ENCODE measurements around the gene EPS15.

Gene EPS15

DNA sequence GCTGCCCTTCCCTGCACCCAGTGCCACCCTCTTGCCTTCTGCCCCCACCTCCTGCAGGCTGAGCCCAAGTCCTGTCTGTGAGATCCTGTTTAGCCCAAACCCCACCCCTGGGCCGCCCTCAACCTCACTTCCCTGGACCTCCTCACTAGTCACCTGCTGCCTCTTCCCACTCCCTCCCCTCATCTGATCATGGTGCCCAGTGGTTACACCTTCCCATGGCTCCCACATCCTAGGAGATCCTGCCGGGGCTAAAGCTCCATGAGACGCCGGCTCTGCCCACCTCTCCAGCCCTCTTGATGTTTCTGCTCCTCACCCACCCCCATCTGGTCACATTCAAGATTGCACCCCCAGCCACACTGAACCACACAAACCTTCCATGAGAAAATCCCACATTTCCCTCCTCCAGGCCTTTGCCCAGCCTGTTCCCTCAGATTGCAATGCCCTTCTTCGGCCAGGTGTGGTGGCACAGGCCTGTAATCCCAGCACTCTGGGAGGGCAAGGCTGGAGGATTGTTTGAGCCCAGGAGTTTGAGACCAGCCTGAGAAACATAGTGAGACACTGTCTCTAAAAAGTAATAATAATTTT lies 205.7 kb downstream of the EPS15 start:
- H3K27ac ChIP-seq = no peak overlapping the region
- peaks cover 18% of the 10 kb centered on the region for H3K36me3 ChIP-seq
- H3K27me3 ChIP-seq (ENCODE audit: insufficient read depth, low read depth, severe bottlenecking) = no peaks in the 10 kb centered on the region
- H3K4me3 ChIP-seq (ENCODE audit: low read depth, low read length) = no peak overlapping the region
- TF ChIP-seq, protein P1, sequence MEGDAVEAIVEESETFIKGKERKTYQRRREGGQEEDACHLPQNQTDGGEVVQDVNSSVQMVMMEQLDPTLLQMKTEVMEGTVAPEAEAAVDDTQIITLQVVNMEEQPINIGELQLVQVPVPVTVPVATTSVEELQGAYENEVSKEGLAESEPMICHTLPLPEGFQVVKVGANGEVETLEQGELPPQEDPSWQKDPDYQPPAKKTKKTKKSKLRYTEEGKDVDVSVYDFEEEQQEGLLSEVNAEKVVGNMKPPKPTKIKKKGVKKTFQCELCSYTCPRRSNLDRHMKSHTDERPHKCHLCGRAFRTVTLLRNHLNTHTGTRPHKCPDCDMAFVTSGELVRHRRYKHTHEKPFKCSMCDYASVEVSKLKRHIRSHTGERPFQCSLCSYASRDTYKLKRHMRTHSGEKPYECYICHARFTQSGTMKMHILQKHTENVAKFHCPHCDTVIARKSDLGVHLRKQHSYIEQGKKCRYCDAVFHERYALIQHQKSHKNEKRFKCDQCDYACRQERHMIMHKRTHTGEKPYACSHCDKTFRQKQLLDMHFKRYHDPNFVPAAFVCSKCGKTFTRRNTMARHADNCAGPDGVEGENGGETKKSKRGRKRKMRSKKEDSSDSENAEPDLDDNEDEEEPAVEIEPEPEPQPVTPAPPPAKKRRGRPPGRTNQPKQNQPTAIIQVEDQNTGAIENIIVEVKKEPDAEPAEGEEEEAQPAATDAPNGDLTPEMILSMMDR (IDR thresholded peaks at IDR 0.05; ENCODE audit: low read depth, low read length) = peak; percentile 33; the same call in 1 of the 2 replicates
- DNase-seq = peak; percentile 52
- no peaks in the 10 kb centered on the region for H3K9me3 ChIP-seq (ENCODE audit: severe bottlenecking)

DNA sequence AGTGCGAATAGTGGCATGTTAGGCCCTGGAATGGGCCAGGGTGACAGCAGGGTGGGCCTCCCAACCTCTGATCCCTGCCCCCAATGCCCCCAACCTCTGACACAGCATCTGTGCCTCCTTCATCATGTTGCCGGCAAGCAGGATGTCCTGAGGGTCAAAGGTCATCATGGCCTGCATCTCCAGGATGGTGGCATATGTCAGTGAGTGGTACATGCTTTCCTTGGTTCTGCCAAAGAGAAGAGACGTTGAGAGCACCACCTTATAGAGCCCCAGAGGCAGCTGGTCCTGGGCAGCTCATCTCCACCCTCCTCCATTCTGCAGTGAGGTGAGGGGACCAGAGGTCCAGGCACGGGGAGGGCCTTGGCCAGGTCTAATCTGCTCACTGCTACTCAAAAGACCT lies 206.3 kb downstream of the EPS15 start:
- Histone ChIP-seq H3K36me3 (peaks cover 17% of the 10 kb centered on the region), H3K27me3 (ENCODE audit: insufficient read depth, low read depth, severe bottlenecking) (no peaks in the 10 kb centered on the region), H3K4me3 (ENCODE audit: low read depth, low read length) (no peak overlapping the region), H3K9me3 (ENCODE audit: severe bottlenecking) (no peaks in the 10 kb centered on the region), H3K27ac (no peak overlapping the region)
- no peak for DNase-seq
- TF ChIP-seq, protein P1 (IDR thresholded peaks at IDR 0.05; ENCODE audit: low read depth, low read length) = no peak

DNA sequence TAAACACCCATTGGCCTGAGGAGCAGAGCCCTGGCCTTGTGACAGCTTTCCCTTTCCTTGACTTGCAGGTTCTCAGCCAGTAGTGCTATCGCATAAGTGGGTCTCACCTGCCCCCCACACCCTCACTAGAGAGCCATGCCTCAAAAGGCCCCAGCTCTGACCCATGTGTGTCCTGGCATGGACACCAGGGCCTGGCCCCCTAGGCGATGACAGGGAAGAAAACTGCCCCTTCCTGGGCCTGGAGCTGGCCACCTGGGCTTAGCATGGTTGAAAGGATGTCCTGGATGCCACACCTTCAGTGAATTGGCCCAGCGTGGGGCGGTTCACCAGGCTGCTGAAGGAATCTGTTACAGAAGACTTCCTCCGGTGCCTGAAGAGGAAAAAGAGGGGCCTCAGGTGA lies 207.2 kb downstream of the EPS15 start:
- Histone ChIP-seq H3K9me3 (ENCODE audit: severe bottlenecking) (no peaks in the 10 kb centered on the region), H3K27ac (no peak overlapping the region), H3K27me3 (ENCODE audit: insufficient read depth, low read depth, severe bottlenecking) (no peaks in the 10 kb centered on the region), H3K4me3 (ENCODE audit: low read depth, low read length) (no peak overlapping the region), H3K36me3 (peaks cover 17% of the 10 kb centered on the region)
- no peak for DNase-seq
- TF ChIP-seq, protein P1 (IDR thresholded peaks at IDR 0.05; ENCODE audit: low read depth, low read length) = no peak

DNA sequence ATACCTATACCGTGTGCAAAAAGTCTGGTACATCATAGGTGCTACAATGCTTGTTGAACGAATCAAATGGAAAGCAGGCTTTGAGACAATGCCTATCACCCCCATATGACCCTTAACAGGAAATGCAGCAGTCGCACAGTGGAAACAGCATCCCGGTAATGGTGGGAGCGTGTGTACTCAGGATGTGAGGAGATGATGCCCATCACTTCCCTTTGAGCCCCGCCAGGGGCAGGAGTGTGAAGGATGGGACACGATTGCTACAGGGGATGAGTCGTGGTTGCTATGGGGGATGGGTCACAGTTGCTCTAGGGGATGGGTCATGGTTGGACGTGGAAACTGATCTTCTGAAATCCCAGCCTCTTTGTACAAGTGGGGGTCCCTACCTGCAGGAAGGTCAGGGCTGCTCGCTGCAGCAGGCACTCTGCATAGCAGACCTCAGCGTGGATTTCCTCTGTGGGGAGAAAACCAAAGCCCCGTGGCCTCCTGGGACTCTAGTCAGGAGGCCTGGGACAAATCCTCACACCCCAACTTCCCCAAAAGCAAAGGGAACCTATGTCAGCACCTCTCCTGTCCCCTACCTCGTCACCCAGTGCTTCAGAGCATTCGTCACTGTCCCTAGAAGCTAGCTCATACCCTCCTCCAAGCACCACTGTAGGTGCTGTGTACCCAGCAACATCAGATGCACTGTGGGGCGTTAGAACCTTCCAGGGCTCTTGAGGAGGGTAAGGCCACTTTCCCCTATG lies 208.0 kb downstream of the EPS15 start:
- H3K27ac ChIP-seq = no peak overlapping the region
- no peaks in the 10 kb centered on the region for H3K27me3 ChIP-seq (ENCODE audit: insufficient read depth, low read depth, severe bottlenecking)
- TF ChIP-seq, protein P1 (IDR thresholded peaks at IDR 0.05; ENCODE audit: low read depth, low read length) = no peak
- no peak overlapping the region for H3K4me3 ChIP-seq (ENCODE audit: low read depth, low read length)
- no peaks in the 10 kb centered on the region for H3K9me3 ChIP-seq (ENCODE audit: severe bottlenecking)
- peaks cover 17% of the 10 kb centered on the region for H3K36me3 ChIP-seq
- DNase-seq = no peak

DNA sequence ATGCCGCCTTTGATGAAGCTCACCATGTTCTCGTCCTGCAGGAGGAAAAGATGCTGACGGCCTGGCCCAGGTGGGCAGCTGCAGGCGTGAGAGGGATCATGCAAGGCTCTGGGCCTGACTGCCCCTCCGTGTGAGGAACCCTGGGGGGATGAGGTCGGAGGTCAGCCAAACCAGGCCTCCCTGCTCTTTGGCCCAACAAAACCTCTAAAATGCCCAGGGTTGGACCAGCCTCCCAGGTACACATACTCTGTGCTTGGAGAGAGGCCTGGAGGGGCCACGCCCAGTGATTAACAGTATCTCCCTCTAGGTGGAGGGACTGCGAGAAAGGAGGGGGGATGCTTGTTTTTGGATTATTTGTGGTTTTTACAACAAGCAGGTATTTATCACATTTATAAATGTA lies 209.8 kb downstream of the EPS15 start:
- Histone ChIP-seq H3K4me3 (ENCODE audit: low read depth, low read length) (no peak overlapping the region), H3K9me3 (ENCODE audit: severe bottlenecking) (no peaks in the 10 kb centered on the region), H3K27me3 (ENCODE audit: insufficient read depth, low read depth, severe bottlenecking) (no peaks in the 10 kb centered on the region), H3K36me3 (peaks cover 17% of the 10 kb centered on the region), H3K27ac (no peak overlapping the region)
- TF ChIP-seq, protein P1 (IDR thresholded peaks at IDR 0.05; ENCODE audit: low read depth, low read length) = no peak
- no peak for DNase-seq

Measured in WERI-Rb-1 (cell line).